Kidney epithelial cell (primary cell): ENCODE measurements around the gene DNAH8. TPM values are rescaled to one million over a fixed set of nuclear protein-coding genes. Genes with fewer than 3 reads are reported as not detected.

Experiments used
- DNase-seq: peaks from one replicate; pipeline ENCODE4 v3.0.0-alpha.2; 2010; ENCODE audit warnings: low read depth
- H3K27me3 ChIP-seq: 2 replicates; pipeline ENCODE4 v1.6.0; 2011; ENCODE audit warnings: low read length; ENCODE audit not compliant: control insufficient read depth, insufficient read depth
- H3K36me3 ChIP-seq: 2 replicates; pipeline ENCODE4 v1.5.1; 2011; ENCODE audit warnings: low read length; ENCODE audit not compliant: control insufficient read depth, insufficient read depth
- H3K4me3 ChIP-seq: 2 replicates; pipeline ENCODE4 v1.5.1; 2011; ENCODE audit warnings: low read depth, mild to moderate bottlenecking, control low read depth, low read length
- total RNA-seq: library from RNA; depleted of rRNA; stranded (reverse); fragments of >200 nt; gene quantifications from 2 replicates; pipeline ENCODE4 v1.2.3, GENCODE V29; 2015
- TF ChIP-seq, protein P1 (sequence below): IDR thresholded peaks from 2 replicates; pipeline ENCODE4 v1.5.1; 2011; ENCODE audit warnings: mild to moderate bottlenecking, moderate library complexity, low read length, control low read depth, inconsistent platforms; ENCODE audit not compliant: insufficient read depth, poor library complexity, severe bottlenecking

Gene DNAH8
- total RNA-seq, 1 donor from 2014 or later, result not detected

DNA sequence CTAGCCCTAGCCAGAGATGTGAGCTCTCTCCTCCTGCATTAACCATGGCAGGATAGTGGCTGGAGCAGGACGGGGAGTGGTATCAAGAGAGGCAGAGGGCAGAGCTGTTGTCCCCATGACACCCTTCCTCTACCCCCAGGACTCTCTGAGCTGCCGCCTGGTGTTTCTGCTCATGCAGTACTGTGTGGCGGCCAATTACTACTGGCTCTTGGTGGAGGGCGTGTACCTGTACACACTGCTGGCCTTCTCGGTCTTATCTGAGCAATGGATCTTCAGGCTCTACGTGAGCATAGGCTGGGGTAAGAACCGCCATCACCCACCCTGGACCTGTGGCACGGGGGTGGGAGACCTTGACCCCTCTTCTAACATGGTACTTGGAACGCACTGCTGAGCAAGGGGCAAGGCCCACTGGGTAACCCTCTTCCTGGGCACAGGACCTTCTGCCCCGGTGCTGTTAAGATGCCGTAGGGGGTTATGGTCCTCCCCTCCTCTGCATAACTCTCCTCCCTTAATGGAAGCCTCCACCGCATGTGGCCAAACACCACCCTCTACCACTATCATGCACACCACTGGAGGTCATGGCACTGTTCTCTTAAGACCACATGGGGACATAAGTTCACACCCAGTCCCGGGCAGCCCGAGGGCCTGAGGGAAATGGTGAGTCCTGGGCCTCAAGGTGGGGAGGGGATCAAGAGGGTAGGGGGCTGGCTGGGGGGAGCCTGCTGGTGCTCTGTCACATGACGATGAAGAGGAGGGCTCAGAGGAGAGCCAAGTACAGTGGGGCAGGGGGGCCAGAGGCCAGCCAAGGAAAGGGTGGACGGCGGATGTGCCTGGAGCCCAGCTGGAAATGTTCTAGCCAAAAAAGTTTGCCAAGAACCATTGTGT, 358.6 kb downstream of the DNAH8 start:
- TF ChIP-seq, protein P1, sequence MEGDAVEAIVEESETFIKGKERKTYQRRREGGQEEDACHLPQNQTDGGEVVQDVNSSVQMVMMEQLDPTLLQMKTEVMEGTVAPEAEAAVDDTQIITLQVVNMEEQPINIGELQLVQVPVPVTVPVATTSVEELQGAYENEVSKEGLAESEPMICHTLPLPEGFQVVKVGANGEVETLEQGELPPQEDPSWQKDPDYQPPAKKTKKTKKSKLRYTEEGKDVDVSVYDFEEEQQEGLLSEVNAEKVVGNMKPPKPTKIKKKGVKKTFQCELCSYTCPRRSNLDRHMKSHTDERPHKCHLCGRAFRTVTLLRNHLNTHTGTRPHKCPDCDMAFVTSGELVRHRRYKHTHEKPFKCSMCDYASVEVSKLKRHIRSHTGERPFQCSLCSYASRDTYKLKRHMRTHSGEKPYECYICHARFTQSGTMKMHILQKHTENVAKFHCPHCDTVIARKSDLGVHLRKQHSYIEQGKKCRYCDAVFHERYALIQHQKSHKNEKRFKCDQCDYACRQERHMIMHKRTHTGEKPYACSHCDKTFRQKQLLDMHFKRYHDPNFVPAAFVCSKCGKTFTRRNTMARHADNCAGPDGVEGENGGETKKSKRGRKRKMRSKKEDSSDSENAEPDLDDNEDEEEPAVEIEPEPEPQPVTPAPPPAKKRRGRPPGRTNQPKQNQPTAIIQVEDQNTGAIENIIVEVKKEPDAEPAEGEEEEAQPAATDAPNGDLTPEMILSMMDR, result no peak
- no peak for DNase-seq
- Histone ChIP-seq H3K36me3 (no peaks in the 10 kb centered on the region), H3K27me3 (no peaks in the 10 kb centered on the region), H3K4me3 (no peak overlapping the region)

DNA sequence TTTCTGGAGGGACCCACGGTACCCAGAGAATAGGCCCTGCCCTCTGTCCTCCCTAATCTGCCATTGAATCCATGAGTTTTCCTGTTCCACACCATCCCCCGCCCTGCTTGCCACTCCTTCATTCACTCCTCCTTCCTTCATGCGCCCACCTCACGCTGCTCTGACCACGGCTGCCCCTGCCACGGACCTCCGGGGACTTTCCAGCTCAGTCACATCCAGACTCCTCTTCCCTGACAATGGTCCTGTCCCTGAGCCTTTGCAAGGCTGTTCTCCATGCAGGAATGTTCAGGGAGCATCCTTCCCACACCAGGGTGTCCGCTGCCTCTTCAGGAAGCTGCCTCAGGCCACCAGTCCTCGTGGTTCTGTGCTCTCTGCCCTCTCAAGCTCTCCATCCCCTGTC, 359.4 kb downstream of the DNAH8 start:
- DNase-seq, result no peak
- Histone ChIP-seq H3K36me3 (no peaks in the 10 kb centered on the region), H3K4me3 (no peak overlapping the region), H3K27me3 (no peaks in the 10 kb centered on the region)
- TF ChIP-seq, protein P1, result no peak

DNA sequence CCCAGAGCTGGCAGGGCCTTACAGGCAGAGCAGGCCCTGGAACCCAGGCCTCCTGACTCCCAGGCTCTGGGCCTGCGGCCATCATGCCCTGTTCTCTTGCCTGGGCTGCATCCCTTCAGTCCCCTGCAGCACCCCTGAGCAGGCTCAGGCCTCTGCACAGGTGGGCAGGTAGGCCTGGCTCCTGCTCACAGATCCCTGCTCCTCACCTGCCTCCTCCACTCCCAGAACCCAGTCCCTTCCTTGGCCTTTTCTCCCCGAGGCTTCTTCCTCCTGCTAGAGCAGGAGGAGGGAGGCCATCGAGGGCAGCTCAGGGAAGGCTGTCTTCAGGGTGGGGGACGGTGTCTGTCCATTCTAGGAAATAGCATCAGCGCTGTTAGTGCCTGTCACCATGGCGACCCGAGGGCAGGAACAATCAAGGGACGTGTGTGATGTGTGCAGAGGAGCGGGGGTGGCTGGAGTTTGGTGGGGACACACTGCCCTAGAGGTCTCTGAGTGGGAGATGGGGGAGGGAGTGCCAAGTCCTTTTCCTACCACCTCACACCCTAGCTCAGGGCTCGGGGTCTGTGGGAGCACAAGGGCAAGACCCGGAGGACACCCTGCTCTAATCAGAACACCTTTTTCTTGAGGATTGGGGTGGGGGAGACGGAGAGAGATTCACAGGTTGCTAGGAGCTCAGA, 360.0 kb downstream of the DNAH8 start:
- H3K4me3 ChIP-seq, result no peak overlapping the region
- TF ChIP-seq, protein P1, result no peak
- H3K27me3 ChIP-seq, result no peaks in the 10 kb centered on the region
- DNase-seq, result no peak
- no peaks in the 10 kb centered on the region for H3K36me3 ChIP-seq

DNA sequence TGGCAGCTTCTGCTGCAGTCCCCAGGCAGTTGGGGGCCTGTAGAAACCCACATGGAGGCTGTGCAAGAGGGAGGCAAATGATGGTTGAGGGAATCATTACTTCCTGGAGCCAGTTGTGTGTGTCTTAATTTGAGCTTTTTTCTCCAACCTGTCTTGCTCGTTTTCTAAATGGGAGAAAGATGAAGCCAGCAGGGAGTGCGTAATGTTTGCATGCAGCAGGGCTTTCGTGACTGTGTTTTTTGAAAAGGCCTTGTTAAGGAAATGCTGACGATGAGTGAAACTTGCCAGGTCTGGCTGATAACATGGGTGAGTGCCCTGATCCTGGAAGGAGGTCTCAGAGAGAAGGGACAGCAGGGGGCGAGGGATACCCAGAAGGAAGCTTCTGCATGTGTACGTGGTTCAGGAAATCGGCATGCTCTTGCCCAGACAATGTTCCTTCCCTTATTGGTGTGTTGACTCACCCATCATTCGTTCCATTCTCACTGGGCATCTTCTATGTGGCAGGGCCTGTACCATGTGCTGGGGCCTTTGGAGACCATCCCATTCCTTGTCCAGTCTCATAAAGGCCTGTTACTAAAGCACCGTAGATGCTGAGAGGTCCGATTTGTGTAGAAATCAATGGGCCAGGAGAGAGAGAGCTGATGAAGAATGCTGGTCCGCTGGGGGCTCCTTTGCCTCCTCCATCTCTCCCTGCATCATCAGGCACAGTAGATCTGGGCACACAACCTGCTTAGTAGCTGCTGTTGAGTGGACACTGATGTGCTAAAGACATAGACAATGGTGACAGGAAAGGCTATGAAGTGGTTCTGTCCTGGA, 360.9 kb downstream of the DNAH8 start:
- Histone ChIP-seq H3K4me3 (no peak overlapping the region), H3K36me3 (no peaks in the 10 kb centered on the region), H3K27me3 (no peaks in the 10 kb centered on the region)
- TF ChIP-seq, protein P1, result no peak
- no peak for DNase-seq

DNA sequence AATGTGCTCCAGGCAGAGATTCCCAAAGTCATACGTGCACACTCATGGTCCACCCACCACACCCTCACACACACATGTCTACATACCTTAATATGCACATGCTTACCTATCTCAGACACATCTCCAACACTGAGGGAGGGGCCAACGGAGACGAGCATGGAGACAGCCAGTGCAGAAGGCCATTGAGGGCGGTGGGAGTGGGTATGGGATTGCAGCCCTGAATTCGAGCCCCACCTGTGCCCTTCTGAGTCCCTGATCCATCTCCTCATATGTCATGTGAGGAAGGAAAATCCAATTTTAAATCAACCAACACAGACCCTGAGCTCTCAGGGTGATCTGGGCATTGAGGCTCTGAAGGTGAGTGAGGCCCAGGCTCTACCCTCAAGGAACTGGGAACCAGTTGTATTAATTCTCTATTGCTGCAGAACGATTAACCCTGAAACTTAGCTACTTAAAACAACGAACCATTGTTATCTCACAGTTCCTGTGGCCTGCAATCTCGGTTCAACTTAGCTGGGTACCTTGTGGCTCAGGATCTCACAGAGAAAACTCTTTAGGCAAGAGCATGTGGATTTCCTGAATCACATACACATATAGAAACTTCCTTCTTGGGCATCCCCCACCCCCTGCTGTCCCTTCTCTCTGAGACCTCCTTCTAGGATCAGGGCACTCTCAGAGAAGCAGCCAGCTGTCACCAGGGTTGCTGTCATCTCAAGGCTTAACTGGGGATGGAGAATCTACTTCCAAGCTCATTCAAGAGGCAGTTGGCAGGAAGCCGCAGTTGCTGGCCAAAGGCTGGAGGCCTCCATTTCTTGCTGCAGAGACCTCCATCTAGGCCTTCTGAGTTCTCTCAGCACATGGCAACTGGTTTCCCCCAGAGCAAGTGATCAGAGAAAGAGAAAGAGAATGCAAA, 361.8 kb downstream of the DNAH8 start:
- Histone ChIP-seq H3K4me3 (no peak overlapping the region), H3K36me3 (no peaks in the 10 kb centered on the region), H3K27me3 (no peaks in the 10 kb centered on the region)
- TF ChIP-seq, protein P1, result no peak
- DNase-seq, result no peak
